OCI-LY3 (cell line): ENCODE data around the gene SRM.

Source experiments
- H2AFZ ChIP-seq: fragments of 200-600, 300-600 bp; shearing (Covaris generic); 2 replicates; pipeline ENCODE4 v1.6.0; 2014; ENCODE audit warnings: antibody characterized with exemption, low read depth, low read length
- H3K27ac ChIP-seq: fragments of 200-600, 300-600 bp; sonication (generic); 2 replicates; pipeline ENCODE4 v1.5.1; 2014; ENCODE audit warnings: mild to moderate bottlenecking, low read length, moderate library complexity, mixed read lengths
- H3K27me3 ChIP-seq: fragments of 200-600, 300-600 bp; sonication (generic); 2 replicates; pipeline ENCODE4 v1.6.1; 2014; ENCODE audit warnings: low read depth, low read length, mixed read lengths
- H3K36me3 ChIP-seq: fragments of 200-600, 300-600 bp; sonication (generic); replicated peaks from 2 replicates; pipeline ENCODE3; 2014; ENCODE audit warnings: low read depth, low read length, mixed read lengths
- H3K4me1 ChIP-seq: fragments of 300-600, 200-600 bp; sonication (generic); 2 replicates; pipeline ENCODE4 v1.6.1; 2014; ENCODE audit warnings: low read length, mixed read lengths
- H3K4me2 ChIP-seq: fragments of 200-600, 300-600 bp; sonication (generic); 2 replicates; pipeline ENCODE4 v1.6.1; 2014; ENCODE audit warnings: low read length, mixed read lengths
- H3K4me3 ChIP-seq: fragments of 300-600, 200-600 bp; sonication (generic); 2 replicates; pipeline ENCODE4 v1.5.1; 2014; ENCODE audit warnings: antibody characterized with exemption, mild to moderate bottlenecking, low read length, moderate library complexity
- H3K79me2 ChIP-seq: fragments of 300-600, 200-600 bp; shearing (Covaris generic); 2 replicates; pipeline ENCODE4 v1.6.1; 2014; ENCODE audit warnings: mild to moderate bottlenecking, low read length, mixed read lengths
- H3K9ac ChIP-seq: fragments of 300-600, 200-600 bp; shearing (Covaris generic); 2 replicates; pipeline ENCODE4 v1.6.0; 2014; ENCODE audit warnings: mild to moderate bottlenecking, low read length, moderate library complexity
- H3K9me3 ChIP-seq: fragments of 200-600, 300-600 bp; shearing (Covaris generic); 2 replicates; pipeline ENCODE4 v1.6.1; 2014; ENCODE audit warnings: low read length, mixed read lengths; ENCODE audit not compliant: insufficient read depth
- H4K20me1 ChIP-seq: fragments of 200-600, 300-600 bp; sonication (generic); 2 replicates; pipeline ENCODE4 v1.6.1; 2016; ENCODE audit warnings: low read length, mixed read lengths; ENCODE audit not compliant: insufficient read depth
- EZH2phosphoT487 ChIP-seq: fragments of 200-600 bp; shearing (Covaris generic); IDR thresholded peaks from 2 replicates; pipeline ENCODE4 v1.6.1; 2018; ENCODE audit warnings: antibody characterized with exemption, mixed run types, low read depth
- TF ChIP-seq, protein P1 (sequence below): fragments of 200-600, 300-600 bp; sonication (generic); IDR thresholded peaks from 2 replicates; pipeline ENCODE4 v1.5.1; 2014; ENCODE audit warnings: antibody characterized with exemption, low read length, low read depth

SRM gene

DNA sequence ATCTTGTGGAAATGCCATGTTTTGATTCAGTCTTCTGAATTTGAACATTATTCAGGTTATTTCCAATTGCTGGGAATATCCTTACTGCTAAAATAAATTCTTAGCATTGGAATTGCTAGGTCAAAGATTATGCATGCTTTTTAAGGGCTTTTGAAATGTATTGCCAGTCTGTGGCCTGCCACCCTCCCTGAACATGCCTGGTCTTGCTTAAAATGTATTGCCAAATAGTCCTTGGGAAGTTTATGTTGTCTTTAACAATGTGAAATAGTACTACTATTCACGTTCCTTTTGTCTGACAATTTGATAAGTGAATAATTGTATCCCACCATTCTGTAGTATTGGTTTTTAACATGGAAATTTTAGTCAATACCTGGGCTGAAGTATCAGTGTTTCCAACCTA, 33.8 kb downstream of the SRM start:
- no peak overlapping the region for H3K27ac ChIP-seq
- H3K4me2 ChIP-seq, result no peak overlapping the region
- peaks cover 13% of the 10 kb centered on the region for H3K4me1 ChIP-seq
- H3K9ac ChIP-seq, result no peak overlapping the region
- no peak overlapping the region for H2AFZ ChIP-seq
- TF ChIP-seq, protein P1, sequence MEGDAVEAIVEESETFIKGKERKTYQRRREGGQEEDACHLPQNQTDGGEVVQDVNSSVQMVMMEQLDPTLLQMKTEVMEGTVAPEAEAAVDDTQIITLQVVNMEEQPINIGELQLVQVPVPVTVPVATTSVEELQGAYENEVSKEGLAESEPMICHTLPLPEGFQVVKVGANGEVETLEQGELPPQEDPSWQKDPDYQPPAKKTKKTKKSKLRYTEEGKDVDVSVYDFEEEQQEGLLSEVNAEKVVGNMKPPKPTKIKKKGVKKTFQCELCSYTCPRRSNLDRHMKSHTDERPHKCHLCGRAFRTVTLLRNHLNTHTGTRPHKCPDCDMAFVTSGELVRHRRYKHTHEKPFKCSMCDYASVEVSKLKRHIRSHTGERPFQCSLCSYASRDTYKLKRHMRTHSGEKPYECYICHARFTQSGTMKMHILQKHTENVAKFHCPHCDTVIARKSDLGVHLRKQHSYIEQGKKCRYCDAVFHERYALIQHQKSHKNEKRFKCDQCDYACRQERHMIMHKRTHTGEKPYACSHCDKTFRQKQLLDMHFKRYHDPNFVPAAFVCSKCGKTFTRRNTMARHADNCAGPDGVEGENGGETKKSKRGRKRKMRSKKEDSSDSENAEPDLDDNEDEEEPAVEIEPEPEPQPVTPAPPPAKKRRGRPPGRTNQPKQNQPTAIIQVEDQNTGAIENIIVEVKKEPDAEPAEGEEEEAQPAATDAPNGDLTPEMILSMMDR, result no peak
- TF ChIP-seq EZH2phosphoT487, result no peak
- no peak overlapping the region for H3K4me3 ChIP-seq
- H4K20me1 ChIP-seq, result peaks cover 7% of the 10 kb centered on the region; the same call in 1 of the 2 replicates
- no peaks in the 10 kb centered on the region for H3K27me3 ChIP-seq
- no peaks in the 10 kb centered on the region for H3K79me2 ChIP-seq
- H3K36me3 ChIP-seq, result peaks cover 30% of the 10 kb centered on the region
- no peaks in the 10 kb centered on the region for H3K9me3 ChIP-seq

DNA sequence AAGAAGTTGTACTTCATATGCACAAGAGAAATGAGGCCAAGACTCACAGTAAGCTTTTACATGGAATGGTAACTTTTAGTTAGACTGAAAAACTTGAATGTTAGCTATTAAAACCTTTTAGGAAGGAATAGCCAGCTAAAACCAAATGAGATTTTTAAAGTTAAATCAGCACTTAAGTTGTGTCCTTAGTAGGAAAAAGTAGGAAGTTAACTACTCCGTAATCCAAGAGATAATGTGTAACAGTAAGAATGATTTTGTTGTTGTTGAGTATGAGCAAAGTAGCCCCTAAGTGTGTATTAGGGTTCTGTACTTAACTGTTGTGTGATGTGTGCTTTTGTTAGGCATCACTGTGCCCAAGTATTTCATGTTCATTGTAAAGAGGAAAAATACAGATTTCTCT, 34.2 kb downstream of the SRM start:
- Histone ChIP-seq H3K4me3 (no peak overlapping the region), H3K36me3 (peaks cover 30% of the 10 kb centered on the region)

DNA sequence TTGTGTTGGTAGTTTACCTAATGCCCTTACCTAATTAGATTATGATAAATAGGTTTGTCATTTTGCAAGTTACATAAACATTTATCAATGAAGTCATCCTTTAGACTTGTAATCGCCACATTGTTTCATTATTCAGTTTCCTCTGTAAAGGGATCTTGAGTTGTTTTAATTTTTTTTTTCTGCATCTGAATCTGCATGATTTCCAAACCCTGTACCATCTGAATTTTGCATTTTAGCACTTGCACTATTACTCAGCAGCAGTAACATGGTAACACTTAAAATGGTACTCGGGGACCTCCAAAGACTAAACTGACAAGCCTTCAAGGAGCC, 35.0 kb downstream of the SRM start:
- H3K4me3 ChIP-seq, result no peak overlapping the region
- TF ChIP-seq, protein P1, result no peak
- H2AFZ ChIP-seq, result no peak overlapping the region
- H3K9ac ChIP-seq, result no peak overlapping the region
- H4K20me1 ChIP-seq, result peaks cover 7% of the 10 kb centered on the region; the same call in 1 of the 2 replicates
- H3K4me2 ChIP-seq, result peak overlapping the region; percentile 26
- H3K9me3 ChIP-seq, result no peaks in the 10 kb centered on the region
- H3K27ac ChIP-seq, result peak overlapping the region; percentile 28; the same call in 1 of the 2 replicates
- H3K79me2 ChIP-seq, result no peaks in the 10 kb centered on the region
- peaks cover 13% of the 10 kb centered on the region for H3K4me1 ChIP-seq
- H3K27me3 ChIP-seq, result no peaks in the 10 kb centered on the region
- H3K36me3 ChIP-seq, result peaks cover 29% of the 10 kb centered on the region

More for the DNA sequence above, 34.2 kb downstream of the SRM start:
- TF ChIP-seq, protein P1, result no peak
- TF ChIP-seq EZH2phosphoT487, result no peak
- H3K27me3 ChIP-seq, result no peaks in the 10 kb centered on the region
- H3K9me3 ChIP-seq, result no peaks in the 10 kb centered on the region
- no peak overlapping the region for H3K4me2 ChIP-seq
- no peak overlapping the region for H3K27ac ChIP-seq
- H3K9ac ChIP-seq, result no peak overlapping the region
- no peak overlapping the region for H2AFZ ChIP-seq
- H4K20me1 ChIP-seq, result peaks cover 7% of the 10 kb centered on the region; the same call in 1 of the 2 replicates
- H3K4me1 ChIP-seq, result peaks cover 13% of the 10 kb centered on the region
- no peaks in the 10 kb centered on the region for H3K79me2 ChIP-seq

GRCh38 chr1:11024154-11024873, 35.5 kb downstream of the SRM start:
- H3K4me2 ChIP-seq, result peak overlapping the region; percentile 26
- peaks cover 7% of the 10 kb centered on the region; the same call in 1 of the 2 replicates for H4K20me1 ChIP-seq
- H2AFZ ChIP-seq, result no peak overlapping the region
- H3K9me3 ChIP-seq, result no peaks in the 10 kb centered on the region
- TF ChIP-seq EZH2phosphoT487, result no peak
- TF ChIP-seq, protein P1, result no peak
- no peaks in the 10 kb centered on the region for H3K27me3 ChIP-seq
- peaks cover 13% of the 10 kb centered on the region for H3K4me1 ChIP-seq
- H3K36me3 ChIP-seq, result peaks cover 29% of the 10 kb centered on the region
- H3K9ac ChIP-seq, result no peak overlapping the region
- no peak overlapping the region for H3K4me3 ChIP-seq
- H3K79me2 ChIP-seq, result no peaks in the 10 kb centered on the region
- H3K27ac ChIP-seq, result peak overlapping the region; percentile 28; the same call in 1 of the 2 replicates
